Measurements from ENCODE around the gene NBDY.

DNA sequence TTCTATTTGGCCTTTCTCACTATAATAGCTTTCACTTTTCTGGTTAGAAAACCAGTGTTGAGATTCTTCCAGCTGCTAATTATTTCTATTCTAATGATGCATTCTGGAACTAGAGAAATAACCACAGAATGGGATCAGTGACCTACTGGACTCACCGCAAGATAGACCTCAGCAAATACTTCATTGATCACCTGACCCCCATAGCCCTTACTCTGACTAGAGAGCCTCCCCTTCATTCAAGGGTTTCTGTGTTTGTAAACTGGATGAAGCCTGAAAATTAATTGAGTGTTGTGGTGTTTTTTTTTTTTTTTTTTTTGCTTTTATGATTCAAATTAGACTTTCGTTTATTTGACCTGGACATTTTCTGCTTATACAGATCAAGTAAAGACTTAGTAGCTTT is 97.0 kb downstream of the NBDY start:
- TF ChIP-seq RCOR1 (IDR thresholded peaks at IDR 0.05; ENCODE audit: insufficient replicate concordance, low read length) (no peak), CTCF (conservative IDR thresholded peaks at IDR 0.05; ENCODE audit: low read depth, low read length) (no peak), RFX5 (IDR thresholded peaks at IDR 0.05; ENCODE audit: low read depth, low read length) (no peak), CHD1 (IDR thresholded peaks at IDR 0.05; ENCODE audit: low read depth, low read length) (no peak), POLR2A (IDR thresholded peaks at IDR 0.05; ENCODE audit: low read depth, low read length) (no peak), SMC3 (IDR thresholded peaks at IDR 0.05; ENCODE audit: low read depth, low read length) (no peak), MXI1 (IDR thresholded peaks at IDR 0.05; ENCODE audit: borderline replicate concordance, low read depth, low read length) (no peak), RAD21 (IDR thresholded peaks at IDR 0.05; ENCODE audit: low read length) (no peak), CEBPB (IDR thresholded peaks at IDR 0.05; ENCODE audit: low read depth, low read length) (no peak)

Measured in IMR-90 (cell line).